ENCODE data around the gene ATG5. TPM values are rescaled to one million over a fixed set of nuclear protein-coding genes. Genes with fewer than 3 reads are reported as not detected.

The ATG5 gene
- total RNA-seq, 1 experiment from 2014 or later = 51.4 TPM

- Histone ChIP-seq H3K9me3 (ENCODE audit: control insufficient read depth, insufficient read depth, low read depth, low read length) (no peaks in the 10 kb centered on the region), H3K27me3 (ENCODE audit: control insufficient read depth, insufficient read depth, low read length) (no peaks in the 10 kb centered on the region), H3K36me3 (ENCODE audit: control insufficient read depth, insufficient read depth, low read length) (no peaks in the 10 kb centered on the region), H3K27ac (ENCODE audit: low read length) (no peak overlapping the region), H3K4me3 (ENCODE audit: low read depth in 2 of 2, low read length in 2 of 2) (no peak overlapping the region), H3K4me1 (ENCODE audit: control insufficient read depth, insufficient read depth, low read length) (no peaks in the 10 kb centered on the region)
- BruUV-seq (replicated peaks) = no TSS peak
- ChIA-PET CTCF (no interaction called here), POLR2A (no interaction called here)
- ATAC-seq = no peak
- TF ChIP-seq POLR2AphosphoS5 (IDR thresholded peaks at IDR 0.05; ENCODE audit: low read depth, low read length) = no peak
- no peak for TF ChIP-seq TCF7L2 (IDR thresholded peaks at IDR 0.05; ENCODE audit: low read depth, low read length)
- no peak for TF ChIP-seq SIN3A (IDR thresholded peaks at IDR 0.05; ENCODE audit: borderline replicate concordance, insufficient read depth, low read depth, low read length)
- TF ChIP-seq, protein P1, sequence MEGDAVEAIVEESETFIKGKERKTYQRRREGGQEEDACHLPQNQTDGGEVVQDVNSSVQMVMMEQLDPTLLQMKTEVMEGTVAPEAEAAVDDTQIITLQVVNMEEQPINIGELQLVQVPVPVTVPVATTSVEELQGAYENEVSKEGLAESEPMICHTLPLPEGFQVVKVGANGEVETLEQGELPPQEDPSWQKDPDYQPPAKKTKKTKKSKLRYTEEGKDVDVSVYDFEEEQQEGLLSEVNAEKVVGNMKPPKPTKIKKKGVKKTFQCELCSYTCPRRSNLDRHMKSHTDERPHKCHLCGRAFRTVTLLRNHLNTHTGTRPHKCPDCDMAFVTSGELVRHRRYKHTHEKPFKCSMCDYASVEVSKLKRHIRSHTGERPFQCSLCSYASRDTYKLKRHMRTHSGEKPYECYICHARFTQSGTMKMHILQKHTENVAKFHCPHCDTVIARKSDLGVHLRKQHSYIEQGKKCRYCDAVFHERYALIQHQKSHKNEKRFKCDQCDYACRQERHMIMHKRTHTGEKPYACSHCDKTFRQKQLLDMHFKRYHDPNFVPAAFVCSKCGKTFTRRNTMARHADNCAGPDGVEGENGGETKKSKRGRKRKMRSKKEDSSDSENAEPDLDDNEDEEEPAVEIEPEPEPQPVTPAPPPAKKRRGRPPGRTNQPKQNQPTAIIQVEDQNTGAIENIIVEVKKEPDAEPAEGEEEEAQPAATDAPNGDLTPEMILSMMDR (IDR thresholded peaks at IDR 0.05) = no peak
- TF ChIP-seq REST (IDR thresholded peaks at IDR 0.05; ENCODE audit: insufficient read depth in 1 of 2, low read depth in 2 of 2, low read length in 1 of 2) = no peak
- in situ Hi-C loops (cut with HindIII; ENCODE audit: low pct_unique_long_range_greater_than_20kb, low sequenced_read_pairs) (no loop called here), intact Hi-C loops (cut with micrococcal nuclease; ENCODE audit: unreplicated experiment) (no loop called here)
- DNase-seq (ENCODE audit: low read depth, low spot score) = no peak
Measured at GRCh38 chr6:106160189-106160588, 165.4 kb downstream of the ATG5 start.

- H3K9me3 ChIP-seq (ENCODE audit: control insufficient read depth, insufficient read depth, low read depth, low read length) = no peaks in the 10 kb centered on the region
- intact Hi-C loops (cut with micrococcal nuclease; ENCODE audit: unreplicated experiment) = no loop called here
- H3K4me3 ChIP-seq (ENCODE audit: low read depth in 2 of 2, low read length in 2 of 2) = no peak overlapping the region
- H3K36me3 ChIP-seq (ENCODE audit: control insufficient read depth, insufficient read depth, low read length) = no peaks in the 10 kb centered on the region
- ATAC-seq = no peak
- no peak for DNase-seq (ENCODE audit: low read depth, low spot score)
- ChIA-PET CTCF (no interaction called here), POLR2A (no interaction called here)
- H3K27me3 ChIP-seq (ENCODE audit: control insufficient read depth, insufficient read depth, low read length) = no peaks in the 10 kb centered on the region
- no peak overlapping the region for H3K27ac ChIP-seq (ENCODE audit: low read length)
- in situ Hi-C loops (cut with HindIII; ENCODE audit: low pct_unique_long_range_greater_than_20kb, low sequenced_read_pairs) = no loop called here
- no peaks in the 10 kb centered on the region for H3K4me1 ChIP-seq (ENCODE audit: control insufficient read depth, insufficient read depth, low read length)
- BruUV-seq (replicated peaks) = no TSS peak
- TF ChIP-seq REST (IDR thresholded peaks at IDR 0.05; ENCODE audit: insufficient read depth in 1 of 2, low read depth in 2 of 2, low read length in 1 of 2) = no peak
- no peak for TF ChIP-seq TCF7L2 (IDR thresholded peaks at IDR 0.05; ENCODE audit: low read depth, low read length)
- no peak for TF ChIP-seq POLR2AphosphoS5 (IDR thresholded peaks at IDR 0.05; ENCODE audit: low read depth, low read length)
- TF ChIP-seq, protein P1 (IDR thresholded peaks at IDR 0.05) = no peak
- TF ChIP-seq SIN3A (IDR thresholded peaks at IDR 0.05; ENCODE audit: borderline replicate concordance, insufficient read depth, low read depth, low read length) = no peak
Measured at GRCh38 chr6:106159531-106159940, 166.0 kb downstream of the ATG5 start.

Data from Panc1 (cell line).